ENCODE measurements around the gene WNT9A.

WNT9A gene

DNA sequence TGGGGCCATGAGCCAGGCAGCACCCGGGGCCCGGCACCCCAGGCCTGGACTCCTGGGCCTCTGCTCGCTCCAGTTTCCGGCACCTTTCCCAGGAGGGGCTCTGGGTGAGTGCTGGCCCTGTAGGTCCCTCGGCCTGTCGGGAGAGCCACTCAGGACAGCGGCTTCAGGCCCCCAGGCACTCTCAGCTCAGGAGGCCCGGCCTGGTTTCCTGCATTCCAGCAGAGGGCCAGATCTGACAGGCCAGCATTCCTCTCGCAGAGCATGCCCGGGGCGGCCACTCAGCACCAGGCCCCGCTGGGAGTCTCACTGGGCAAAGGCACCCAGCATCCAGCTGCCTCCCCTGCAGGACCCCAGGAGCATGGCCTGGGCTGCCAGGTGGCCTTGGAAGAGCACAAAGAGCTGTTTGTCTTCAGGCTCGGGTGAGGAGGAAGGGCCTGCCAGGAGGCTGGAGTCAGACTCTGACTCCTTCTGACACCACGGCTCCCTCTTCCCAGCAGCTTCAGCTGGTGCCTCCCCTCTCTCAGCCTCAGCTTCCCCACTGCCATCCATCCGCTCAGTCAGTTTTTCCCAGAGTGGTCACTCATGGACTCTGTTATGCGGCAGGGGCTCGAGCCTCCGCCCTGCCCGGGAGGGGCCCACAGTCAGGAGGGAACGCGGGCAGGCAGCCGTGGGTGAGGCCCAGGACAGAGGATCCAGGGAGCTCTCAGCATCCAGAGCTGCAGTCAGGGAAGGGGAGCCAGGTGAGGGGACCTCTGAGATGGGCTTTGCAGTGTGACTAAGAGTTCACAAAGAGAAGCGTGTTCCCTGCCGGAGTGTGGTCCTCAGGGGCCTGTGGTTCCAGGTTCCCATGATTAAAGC is 51.7 kb downstream of the WNT9A start:
- TF ChIP-seq, protein P1, sequence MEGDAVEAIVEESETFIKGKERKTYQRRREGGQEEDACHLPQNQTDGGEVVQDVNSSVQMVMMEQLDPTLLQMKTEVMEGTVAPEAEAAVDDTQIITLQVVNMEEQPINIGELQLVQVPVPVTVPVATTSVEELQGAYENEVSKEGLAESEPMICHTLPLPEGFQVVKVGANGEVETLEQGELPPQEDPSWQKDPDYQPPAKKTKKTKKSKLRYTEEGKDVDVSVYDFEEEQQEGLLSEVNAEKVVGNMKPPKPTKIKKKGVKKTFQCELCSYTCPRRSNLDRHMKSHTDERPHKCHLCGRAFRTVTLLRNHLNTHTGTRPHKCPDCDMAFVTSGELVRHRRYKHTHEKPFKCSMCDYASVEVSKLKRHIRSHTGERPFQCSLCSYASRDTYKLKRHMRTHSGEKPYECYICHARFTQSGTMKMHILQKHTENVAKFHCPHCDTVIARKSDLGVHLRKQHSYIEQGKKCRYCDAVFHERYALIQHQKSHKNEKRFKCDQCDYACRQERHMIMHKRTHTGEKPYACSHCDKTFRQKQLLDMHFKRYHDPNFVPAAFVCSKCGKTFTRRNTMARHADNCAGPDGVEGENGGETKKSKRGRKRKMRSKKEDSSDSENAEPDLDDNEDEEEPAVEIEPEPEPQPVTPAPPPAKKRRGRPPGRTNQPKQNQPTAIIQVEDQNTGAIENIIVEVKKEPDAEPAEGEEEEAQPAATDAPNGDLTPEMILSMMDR (IDR thresholded peaks at IDR 0.05; ENCODE audit: low read depth, low read length, poor library complexity, severe bottlenecking), result no peak
- TF ChIP-seq EZH2phosphoT487 (IDR thresholded peaks at IDR 0.05; ENCODE audit: borderline replicate concordance, low read length), result no peak
- H3K9me3 ChIP-seq (ENCODE audit: control insufficient read depth, insufficient read depth, low read length), result no peaks in the 10 kb centered on the region
- no peak overlapping the region for H3K27ac ChIP-seq (ENCODE audit: low read depth, low read length)
- H4K20me1 ChIP-seq (ENCODE audit: control insufficient read depth, insufficient read depth, low read depth, low read length), result no peaks in the 10 kb centered on the region
- no peaks in the 10 kb centered on the region for H3K36me3 ChIP-seq (ENCODE audit: control insufficient read depth, low read length)
- H3K79me2 ChIP-seq (ENCODE audit: control insufficient read depth, low read length), result no peaks in the 10 kb centered on the region
- H3K4me3 ChIP-seq (ENCODE audit: low read length), result no peak overlapping the region
- H3K9me2 ChIP-seq (replicated peaks; ENCODE audit: control insufficient read depth, low read length), result no peaks in the 10 kb centered on the region
- H3K4me2 ChIP-seq (ENCODE audit: low read length), result no peak overlapping the region
- H3K4me1 ChIP-seq (ENCODE audit: control insufficient read depth, low read length), result no peaks in the 10 kb centered on the region
- no peaks in the 10 kb centered on the region for H3F3A ChIP-seq (ENCODE audit: control insufficient read depth, insufficient read depth)
- no peaks in the 10 kb centered on the region for H3K27me3 ChIP-seq (ENCODE audit: control insufficient read depth, low read length)

DNA sequence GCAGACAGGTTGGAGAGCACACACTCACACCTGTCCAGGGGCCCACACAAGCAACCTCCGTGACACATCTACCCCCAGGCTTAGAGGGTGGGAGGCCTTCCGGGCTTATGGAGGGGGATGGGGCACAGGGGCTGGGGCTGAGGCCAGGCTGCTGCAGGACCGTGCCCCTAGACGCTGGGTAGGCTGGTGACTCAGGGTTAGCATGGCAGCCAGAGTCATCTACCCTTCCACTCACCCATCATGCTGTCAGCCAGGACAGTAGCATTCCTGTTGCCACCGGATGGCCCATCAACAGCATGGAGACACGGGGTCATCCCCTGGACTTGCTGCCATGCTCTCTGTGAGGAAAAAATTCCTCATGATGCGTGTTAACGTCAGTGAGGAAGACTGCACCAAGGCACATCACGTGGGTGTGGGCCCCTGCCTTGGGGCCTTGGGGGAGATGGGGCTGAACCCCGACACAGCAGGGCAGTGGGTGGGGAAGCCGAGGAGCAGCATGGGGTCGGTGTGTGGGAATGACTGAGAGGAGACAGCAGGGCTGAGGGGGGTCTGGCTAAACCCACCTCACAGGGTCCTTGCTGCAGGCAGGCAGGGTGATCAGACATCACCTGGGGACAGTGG is 52.8 kb downstream of the WNT9A start:
- H3K27me3 ChIP-seq (ENCODE audit: control insufficient read depth, low read length), result no peaks in the 10 kb centered on the region
- no peak overlapping the region for H3K4me2 ChIP-seq (ENCODE audit: low read length)
- H3K27ac ChIP-seq (ENCODE audit: low read depth, low read length), result no peak overlapping the region

DNA sequence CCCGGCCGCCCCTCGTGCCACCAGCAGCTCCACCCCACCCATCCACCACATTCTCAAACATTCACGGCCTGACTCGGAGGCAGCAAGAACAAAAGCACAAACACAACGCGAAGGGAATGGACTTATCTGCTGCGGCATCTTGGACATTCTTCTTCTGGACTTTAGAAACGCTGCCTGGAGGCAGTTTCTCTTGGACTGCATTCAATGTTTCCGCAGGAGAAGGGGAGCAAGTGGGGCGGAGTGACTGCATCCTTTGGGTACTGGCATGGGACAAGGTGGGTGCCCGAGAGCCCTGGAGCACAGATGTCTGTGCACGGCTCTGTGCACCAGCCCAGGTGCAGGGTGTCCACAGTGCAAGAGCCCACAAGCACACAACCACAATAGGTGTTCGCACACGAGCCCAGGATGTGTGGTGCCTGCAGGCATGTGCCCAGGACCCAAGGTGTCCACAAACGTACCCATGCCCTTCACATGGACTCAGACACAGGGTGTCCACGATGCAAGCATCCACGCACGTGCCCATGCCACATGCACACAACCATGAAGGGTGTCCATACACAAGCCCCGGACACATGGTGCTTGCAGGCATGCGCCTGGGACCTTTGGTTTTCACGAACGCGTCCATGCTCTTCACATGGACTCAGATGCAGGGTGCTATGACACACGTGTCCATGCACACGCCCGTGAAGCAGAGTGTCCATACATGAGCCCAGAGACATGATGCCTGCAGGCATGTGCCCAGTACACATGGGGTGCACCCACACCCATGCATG is 53.6 kb downstream of the WNT9A start:
- no peaks in the 10 kb centered on the region for H3K27me3 ChIP-seq (ENCODE audit: control insufficient read depth, low read length)
- H3K4me1 ChIP-seq (ENCODE audit: control insufficient read depth, low read length), result no peaks in the 10 kb centered on the region
- H3K27ac ChIP-seq (ENCODE audit: low read depth, low read length), result no peak overlapping the region
- no peak overlapping the region for H3K4me3 ChIP-seq (ENCODE audit: low read length)
- H3F3A ChIP-seq (ENCODE audit: control insufficient read depth, insufficient read depth), result no peaks in the 10 kb centered on the region
- no peaks in the 10 kb centered on the region for H3K36me3 ChIP-seq (ENCODE audit: control insufficient read depth, low read length)
- no peaks in the 10 kb centered on the region for H3K9me2 ChIP-seq (replicated peaks; ENCODE audit: control insufficient read depth, low read length)
- no peaks in the 10 kb centered on the region for H3K79me2 ChIP-seq (ENCODE audit: control insufficient read depth, low read length)
- no peak overlapping the region for H3K4me2 ChIP-seq (ENCODE audit: low read length)
- H3K9me3 ChIP-seq (ENCODE audit: control insufficient read depth, insufficient read depth, low read length), result no peaks in the 10 kb centered on the region
- TF ChIP-seq, protein P1 (IDR thresholded peaks at IDR 0.05; ENCODE audit: low read depth, low read length, poor library complexity, severe bottlenecking), result no peak
- TF ChIP-seq EZH2phosphoT487 (IDR thresholded peaks at IDR 0.05; ENCODE audit: borderline replicate concordance, low read length), result no peak
- H4K20me1 ChIP-seq (ENCODE audit: control insufficient read depth, insufficient read depth, low read depth, low read length), result no peaks in the 10 kb centered on the region

More for the DNA sequence above, 52.8 kb downstream of the WNT9A start:
- H3K79me2 ChIP-seq (ENCODE audit: control insufficient read depth, low read length), result no peaks in the 10 kb centered on the region
- no peak overlapping the region for H3K4me3 ChIP-seq (ENCODE audit: low read length)
- no peaks in the 10 kb centered on the region for H3K9me3 ChIP-seq (ENCODE audit: control insufficient read depth, insufficient read depth, low read length)
- no peaks in the 10 kb centered on the region for H3K4me1 ChIP-seq (ENCODE audit: control insufficient read depth, low read length)
- TF ChIP-seq, protein P1 (IDR thresholded peaks at IDR 0.05; ENCODE audit: low read depth, low read length, poor library complexity, severe bottlenecking), result no peak
- no peak for TF ChIP-seq EZH2phosphoT487 (IDR thresholded peaks at IDR 0.05; ENCODE audit: borderline replicate concordance, low read length)
- no peaks in the 10 kb centered on the region for H3F3A ChIP-seq (ENCODE audit: control insufficient read depth, insufficient read depth)
- no peaks in the 10 kb centered on the region for H4K20me1 ChIP-seq (ENCODE audit: control insufficient read depth, insufficient read depth, low read depth, low read length)
- no peaks in the 10 kb centered on the region for H3K36me3 ChIP-seq (ENCODE audit: control insufficient read depth, low read length)
- no peaks in the 10 kb centered on the region for H3K9me2 ChIP-seq (replicated peaks; ENCODE audit: control insufficient read depth, low read length)
